WTC11 (cell line): ENCODE data around the gene EIF4H.
"Not testable (repeated sequence)": the region's sequence is repeated elsewhere in the genome, so short reads cannot be mapped to it uniquely, and the experiment has no call there.

Experiments used
- E2F4 ChIP-seq: sonication (generic); formaldehyde crosslinking; IDR thresholded peaks from 2 replicates; pipeline ENCODE4 v1.8.1; 2022; ENCODE audit warnings: low read depth, mild to moderate bottlenecking, moderate library complexity, missing genetic modification reagents, borderline replicate concordance
- JUN ChIP-seq: sonication (generic); formaldehyde crosslinking; IDR thresholded peaks from 2 replicates; pipeline ENCODE4 v1.8.0; 2023; ENCODE audit warnings: mild to moderate bottlenecking, missing genetic modification reagents
- NR1H2 ChIP-seq: sonication (generic); formaldehyde crosslinking; IDR thresholded peaks from 2 replicates; pipeline ENCODE4 v1.9.0; 2021; ENCODE audit warnings: mild to moderate bottlenecking, moderate library complexity, missing genetic modification reagents
- NR2C2 ChIP-seq: sonication (generic); formaldehyde crosslinking; IDR thresholded peaks from 2 replicates; pipeline ENCODE4 v1.8.0; 2022; ENCODE audit warnings: mild to moderate bottlenecking, missing genetic modification reagents
- NR3C1 ChIP-seq: sonication (generic); formaldehyde crosslinking; conservative IDR thresholded peaks from 2 replicates; pipeline ENCODE4 v1.8.1; 2023; ENCODE audit warnings: low read depth, mild to moderate bottlenecking, missing genetic modification reagents
- ZNF263 ChIP-seq: sonication (generic); formaldehyde crosslinking; IDR thresholded peaks from 2 replicates; pipeline ENCODE4 v1.8.1; 2022; ENCODE audit warnings: low read depth, mild to moderate bottlenecking, moderate library complexity, missing genetic modification reagents
- ZNF423 ChIP-seq: fragments of 250-450 bp; sonication (Bioruptor Pico); IDR thresholded peaks from 2 replicates; pipeline ENCODE4 v2.1.2; 2022; ENCODE audit warnings: mild to moderate bottlenecking, moderate library complexity
- TF ChIP-seq, protein P1 (sequence below): fragments of 200-600 bp; IDR thresholded peaks from 2 replicates; pipeline ENCODE4 v1.8.0; 2022; ENCODE audit warnings: antibody characterized with exemption

DNA sequence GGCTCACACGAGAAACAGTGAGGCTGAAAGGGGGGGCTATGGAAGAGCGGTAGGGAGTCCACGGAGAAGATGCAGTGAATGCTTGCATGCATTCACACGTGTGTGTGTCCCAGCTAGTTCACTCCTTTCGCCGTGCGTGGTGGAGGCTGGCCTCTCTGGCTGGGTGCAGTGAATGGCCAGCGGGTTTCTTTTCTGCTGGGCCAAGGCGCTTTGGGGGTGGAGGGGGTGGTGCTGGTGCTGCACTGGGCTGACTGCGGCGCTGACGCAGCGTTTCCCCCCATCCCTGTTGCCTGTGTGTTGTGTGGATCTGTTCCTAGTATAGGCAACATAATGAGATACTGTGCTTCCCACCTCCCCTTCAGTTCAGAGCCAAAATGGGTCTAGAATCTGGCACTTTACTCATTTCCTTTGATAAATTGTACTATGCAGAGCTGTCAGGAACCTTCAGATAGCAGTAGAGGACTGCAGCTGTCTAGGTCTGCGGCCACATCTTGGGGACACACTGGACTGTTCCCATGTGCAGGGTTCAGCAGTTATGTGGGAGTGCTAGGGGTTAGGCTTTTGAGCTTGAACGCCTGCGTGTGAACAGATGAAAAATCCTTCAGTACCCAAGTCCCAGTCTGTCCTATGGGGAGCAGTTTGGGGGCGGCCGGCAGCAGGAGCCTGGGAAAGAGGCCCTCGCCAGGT, 22.0 kb downstream of the EIF4H start:
- TF ChIP-seq, protein P1, sequence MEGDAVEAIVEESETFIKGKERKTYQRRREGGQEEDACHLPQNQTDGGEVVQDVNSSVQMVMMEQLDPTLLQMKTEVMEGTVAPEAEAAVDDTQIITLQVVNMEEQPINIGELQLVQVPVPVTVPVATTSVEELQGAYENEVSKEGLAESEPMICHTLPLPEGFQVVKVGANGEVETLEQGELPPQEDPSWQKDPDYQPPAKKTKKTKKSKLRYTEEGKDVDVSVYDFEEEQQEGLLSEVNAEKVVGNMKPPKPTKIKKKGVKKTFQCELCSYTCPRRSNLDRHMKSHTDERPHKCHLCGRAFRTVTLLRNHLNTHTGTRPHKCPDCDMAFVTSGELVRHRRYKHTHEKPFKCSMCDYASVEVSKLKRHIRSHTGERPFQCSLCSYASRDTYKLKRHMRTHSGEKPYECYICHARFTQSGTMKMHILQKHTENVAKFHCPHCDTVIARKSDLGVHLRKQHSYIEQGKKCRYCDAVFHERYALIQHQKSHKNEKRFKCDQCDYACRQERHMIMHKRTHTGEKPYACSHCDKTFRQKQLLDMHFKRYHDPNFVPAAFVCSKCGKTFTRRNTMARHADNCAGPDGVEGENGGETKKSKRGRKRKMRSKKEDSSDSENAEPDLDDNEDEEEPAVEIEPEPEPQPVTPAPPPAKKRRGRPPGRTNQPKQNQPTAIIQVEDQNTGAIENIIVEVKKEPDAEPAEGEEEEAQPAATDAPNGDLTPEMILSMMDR: not testable (repeated sequence)
- not testable (repeated sequence) for TF ChIP-seq NR3C1; ZNF263 (CRISPR knock-in tag); NR2C2 (CRISPR knock-in tag); ZNF423 (CRISPR knock-in tag); NR1H2 (CRISPR knock-in tag); E2F4 (CRISPR knock-in tag); JUN
